GM23248 (cell line): ENCODE results near the gene CNPY2. TPM values are rescaled to one million over a fixed set of nuclear protein-coding genes. Genes with fewer than 3 reads are reported as not detected.

Experiments
- DNase-seq: peaks from one replicate; pipeline ENCODE4 v3.0.0-alpha.2; 2015
- H2AFZ ChIP-seq: fragments of 200-600 bp; sonication (generic); 2 replicates; pipeline ENCODE4 v1.6.1; 2016; ENCODE audit warnings: antibody characterized with exemption
- H3F3A ChIP-seq: fragments of 200-600 bp; sonication (generic); 2 replicates; pipeline ENCODE4 v1.6.1; 2016; ENCODE audit warnings: mild to moderate bottlenecking, antibody characterized with exemption, mixed run types; ENCODE audit not compliant: insufficient read depth
- H3K27ac ChIP-seq: fragments of 200-600 bp; sonication (generic); 2 replicates; pipeline ENCODE4 v1.5.1; 2016; ENCODE audit warnings: mild to moderate bottlenecking
- H3K27me3 ChIP-seq: fragments of 200-600 bp; sonication (generic); replicated peaks from 2 replicates; pipeline ENCODE4 v1.6.1; 2016; ENCODE audit warnings: mild to moderate bottlenecking; ENCODE audit not compliant: insufficient read depth
- H3K36me3 ChIP-seq: fragments of 200-600 bp; sonication (generic); 2 replicates; pipeline ENCODE4 v1.6.1; 2016; ENCODE audit warnings: low read depth, mild to moderate bottlenecking
- H3K4me1 ChIP-seq: fragments of 200-600 bp; sonication (generic); 2 replicates; pipeline ENCODE4 v1.6.1; 2016; ENCODE audit warnings: mild to moderate bottlenecking; ENCODE audit not compliant: insufficient read depth
- H3K4me2 ChIP-seq: fragments of 200-600 bp; sonication (generic); one replicate; pipeline ENCODE4 v1.6.1; 2016; ENCODE audit warnings: mild to moderate bottlenecking; ENCODE audit not compliant: unreplicated experiment
- H3K4me3 ChIP-seq: fragments of 200-600 bp; sonication (generic); 2 replicates; pipeline ENCODE4 v1.5.1; 2016; ENCODE audit warnings: mild to moderate bottlenecking
- H3K79me2 ChIP-seq: fragments of 200-600 bp; sonication (generic); 2 replicates; pipeline ENCODE4 v1.6.1; 2016; ENCODE audit warnings: mild to moderate bottlenecking; ENCODE audit not compliant: insufficient read depth
- H3K9ac ChIP-seq: fragments of 200-600 bp; sonication (generic); 2 replicates; pipeline ENCODE4 v1.6.1; 2016; ENCODE audit warnings: mild to moderate bottlenecking
- H3K9me2 ChIP-seq: fragments of 200-600 bp; sonication (generic); 2 replicates; pipeline ENCODE4 v1.6.1; 2016; ENCODE audit warnings: mixed run types, mild to moderate bottlenecking, moderate library complexity; ENCODE audit not compliant: insufficient read depth
- H3K9me3 ChIP-seq: fragments of 200-600 bp; sonication (generic); one replicate; pipeline ENCODE4 v1.6.1; 2017; ENCODE audit warnings: low read depth
- H4K20me1 ChIP-seq: fragments of 200-600 bp; sonication (generic); 2 replicates; pipeline ENCODE4 v1.6.0; 2016; ENCODE audit not compliant: insufficient read depth
- EZH2 ChIP-seq: fragments of 200-600 bp; sonication (generic); IDR thresholded peaks from 2 replicates; pipeline ENCODE4 v1.6.1; 2018; ENCODE audit warnings: antibody characterized with exemption, mild to moderate bottlenecking; ENCODE audit not compliant: insufficient read depth, poor library complexity, severe bottlenecking
- EZH2phosphoT487 ChIP-seq: fragments of 200-600 bp; sonication (generic); IDR thresholded peaks from 2 replicates; pipeline ENCODE4 v1.6.1; 2018; ENCODE audit warnings: antibody characterized with exemption, moderate library complexity, mild to moderate bottlenecking, low read depth; ENCODE audit not compliant: insufficient read depth
- WGBS, 2 experiments: methylation state at CpG; one replicate each; pipeline ENCODE4 v1.1.6; 2015 to 2017; ENCODE audit warnings: low lambda C conversion rate in 2 of 2, low coverage in 1 of 2; ENCODE audit errors: missing lambda C conversion rate in 2 of 2; 5-methylcytosine and 5-hydroxymethylcytosine counted together
- in situ Hi-C: fragments of 300-500 bp; cut with MboI; formaldehyde crosslinking; loops from 2 replicates; pipeline ENCODE4 v1.15.0; 2020
- polyA plus RNA-seq: library from polyadenylated mRNA; unstranded; fragments of >200 nt; fragmentation: Nextera tagmentation; extraction: Ambion mirVana; gene quantifications from 2 replicates; pipeline ENCODE4 v1.2.1, GENCODE V29; 2016
- total RNA-seq: library from RNA; depleted of rRNA; stranded (reverse); fragments of >200 nt; shearing (Covaris generic); gene quantifications from 2 replicates; pipeline ENCODE4 v1.2.3, GENCODE V29; 2014

CNPY2 gene
- total and polyA plus RNA-seq, 2 experiments from 2014 or later = 97.5 to 248 TPM

- Histone ChIP-seq H3K4me2 (no peak overlapping the region), H2AFZ (no peak overlapping the region), H3K9me3 (no peaks in the 10 kb centered on the region), H3K36me3 (no peaks in the 10 kb centered on the region), H3K4me3 (no peak overlapping the region), H4K20me1 (no peaks in the 10 kb centered on the region), H3K4me1 (peaks cover 8% of the 10 kb centered on the region; the same call in 1 of the 2 replicates), H3K9ac (no peak overlapping the region), H3K27ac (no peak overlapping the region), H3F3A (no peaks in the 10 kb centered on the region), H3K79me2 (no peaks in the 10 kb centered on the region), H3K27me3 (no peaks in the 10 kb centered on the region), H3K9me2 (no peaks in the 10 kb centered on the region)
- TF ChIP-seq EZH2 = no peak
- TF ChIP-seq EZH2phosphoT487 = no peak
- WGBS, 2 experiments = 45 to 52% methylated on average over 2 of the region's 2 CpGs
- in situ Hi-C loops = no loop called here
- peak; percentile 45 for DNase-seq
Observed at GRCh38 chr12:56321027-56321426, 5.2 kb upstream of the CNPY2 start.

- no peak overlapping the region for H2AFZ ChIP-seq
- no peaks in the 10 kb centered on the region for H4K20me1 ChIP-seq
- no peak for DNase-seq
- H3K79me2 ChIP-seq = peaks cover 24% of the 10 kb centered on the region
- in situ Hi-C loops = no loop called here
- TF ChIP-seq EZH2phosphoT487 = no peak
- no peak for TF ChIP-seq EZH2
- no peak overlapping the region for H3K4me3 ChIP-seq
- H3K4me2 ChIP-seq = no peak overlapping the region
- WGBS, 2 experiments = 100% methylated on average over 3 of the region's 3 CpGs
- peaks cover 14% of the 10 kb centered on the region; the same call in 1 of the 2 replicates for H3K4me1 ChIP-seq
- H3K9ac ChIP-seq = no peak overlapping the region
- H3K27me3 ChIP-seq = no peaks in the 10 kb centered on the region
- H3K9me2 ChIP-seq = no peaks in the 10 kb centered on the region
- peaks cover 9% of the 10 kb centered on the region for H3K36me3 ChIP-seq
- no peaks in the 10 kb centered on the region for H3F3A ChIP-seq
- no peaks in the 10 kb centered on the region for H3K9me3 ChIP-seq
- H3K27ac ChIP-seq = no peak overlapping the region
Observed at GRCh38 chr12:56317675-56318074, 1.9 kb upstream of the CNPY2 start.

DNA sequence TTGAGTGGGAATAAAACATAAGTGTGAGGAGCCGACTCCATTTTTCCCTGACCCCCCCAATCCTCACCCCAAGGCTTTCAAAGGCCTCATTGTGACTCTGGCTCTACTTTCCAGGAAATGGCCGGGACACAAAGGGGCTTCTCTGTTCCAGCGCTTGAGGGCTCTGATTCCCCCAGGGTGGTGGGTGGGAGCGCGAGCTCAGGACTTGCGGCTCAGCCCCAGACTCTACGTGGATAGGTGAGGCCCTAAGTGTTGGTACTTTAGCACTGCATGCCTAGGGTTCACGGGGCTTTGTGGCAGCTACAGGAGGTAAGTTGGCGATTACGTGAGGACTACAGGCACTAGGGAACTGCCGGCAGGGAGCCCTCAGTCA lies 553 bp downstream of the CNPY2 start:
- H3K79me2 ChIP-seq = peaks cover 30% of the 10 kb centered on the region
- H3K4me3 ChIP-seq = peak overlapping the region; percentile 88
- H3K27me3 ChIP-seq = no peaks in the 10 kb centered on the region
- TF ChIP-seq EZH2 = no peak
- TF ChIP-seq EZH2phosphoT487 = no peak
- H3K9me2 ChIP-seq = no peaks in the 10 kb centered on the region
- 0 to 1% methylated on average over 11 of the region's 11 CpGs for WGBS, 2 experiments
- H3K4me1 ChIP-seq = peaks cover 14% of the 10 kb centered on the region; the same call in 1 of the 2 replicates
- H3K9ac ChIP-seq = peak overlapping the region; percentile 92
- peak overlapping the region; percentile 87 for H2AFZ ChIP-seq
- H4K20me1 ChIP-seq = no peaks in the 10 kb centered on the region
- DNase-seq = no peak
- H3K9me3 ChIP-seq = no peaks in the 10 kb centered on the region
- H3K4me2 ChIP-seq = peak overlapping the region; percentile 97
- H3F3A ChIP-seq = no peaks in the 10 kb centered on the region; the same call in 1 of the 2 replicates
- H3K36me3 ChIP-seq = peaks cover 23% of the 10 kb centered on the region
- H3K27ac ChIP-seq = peak overlapping the region; percentile 90
- in situ Hi-C loops = no loop called here

DNA sequence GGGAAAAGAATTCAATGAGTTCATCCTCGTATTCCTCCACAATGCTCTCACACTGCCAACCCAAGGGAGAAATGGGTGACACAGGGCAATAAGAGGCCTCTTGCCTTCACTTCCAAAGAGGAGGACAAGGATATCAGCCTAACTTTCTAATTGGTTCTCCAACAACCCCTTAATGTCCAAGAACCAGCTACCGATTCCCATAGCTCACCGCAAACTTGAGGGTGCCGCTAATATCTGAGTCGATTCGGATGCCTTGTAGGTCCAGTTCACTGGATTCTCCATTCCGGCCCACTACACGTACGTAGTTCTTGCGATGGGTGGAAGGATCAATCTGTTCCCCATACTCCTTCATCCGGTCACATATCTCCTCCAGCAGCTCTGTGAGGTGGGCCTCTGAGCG lies 4.8 kb downstream of the CNPY2 start:
- peaks cover 32% of the 10 kb centered on the region for H3K36me3 ChIP-seq
- TF ChIP-seq EZH2phosphoT487 = no peak
- no peak for TF ChIP-seq EZH2
- in situ Hi-C loops = no loop called here
- H3K27me3 ChIP-seq = no peaks in the 10 kb centered on the region
- no peaks in the 10 kb centered on the region; the same call in 1 of the 2 replicates for H3F3A ChIP-seq
- peaks cover 42% of the 10 kb centered on the region for H3K79me2 ChIP-seq
- peaks cover 7% of the 10 kb centered on the region; the same call in 1 of the 2 replicates for H3K4me1 ChIP-seq
- no peak overlapping the region for H3K27ac ChIP-seq
- no peak overlapping the region for H3K9ac ChIP-seq
- no peak overlapping the region for H3K4me3 ChIP-seq
- no peak overlapping the region for H2AFZ ChIP-seq
- WGBS, 2 experiments = 95 to 98% methylated on average over 12 of the region's 12 CpGs
- no peaks in the 10 kb centered on the region for H3K9me3 ChIP-seq
- no peaks in the 10 kb centered on the region for H4K20me1 ChIP-seq
- no peak for DNase-seq
- H3K9me2 ChIP-seq = no peaks in the 10 kb centered on the region
- H3K4me2 ChIP-seq = no peak overlapping the region

DNA sequence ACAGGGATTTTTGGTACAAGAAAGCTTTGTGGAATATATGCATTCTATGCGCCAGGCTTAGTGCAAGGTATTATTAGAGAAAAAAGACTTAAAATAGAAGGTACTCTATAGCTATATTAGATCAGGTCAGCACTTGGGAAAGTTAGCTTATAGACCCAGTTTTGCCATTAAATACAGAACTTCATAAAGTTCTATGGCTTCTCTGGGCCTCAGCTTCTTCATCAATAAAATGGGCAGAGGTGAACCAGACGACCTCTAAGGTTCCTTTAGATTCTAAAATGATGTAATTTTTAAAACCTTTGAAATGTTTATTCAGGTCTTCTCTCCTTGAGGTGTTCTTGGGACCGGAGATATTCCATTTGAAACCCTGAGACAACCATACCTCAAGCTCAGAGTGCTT lies 7.1 kb downstream of the CNPY2 start:
- 92 to 96% methylated on average over 3 of the region's 3 CpGs for WGBS, 2 experiments
- H3F3A ChIP-seq = no peaks in the 10 kb centered on the region; the same call in 1 of the 2 replicates
- H3K4me2 ChIP-seq = no peak overlapping the region
- H3K27ac ChIP-seq = no peak overlapping the region
- no peak overlapping the region for H2AFZ ChIP-seq
- DNase-seq = no peak
- no peaks in the 10 kb centered on the region for H3K27me3 ChIP-seq
- H3K9me2 ChIP-seq = no peaks in the 10 kb centered on the region
- H3K36me3 ChIP-seq = peaks cover 28% of the 10 kb centered on the region
- TF ChIP-seq EZH2 (no peak), EZH2phosphoT487 (no peak)
- H3K79me2 ChIP-seq = peaks cover 23% of the 10 kb centered on the region
- in situ Hi-C loops = no loop called here
- no peaks in the 10 kb centered on the region for H4K20me1 ChIP-seq
- H3K4me1 ChIP-seq = no peaks in the 10 kb centered on the region
- H3K4me3 ChIP-seq = no peak overlapping the region
- no peak overlapping the region for H3K9ac ChIP-seq
- no peaks in the 10 kb centered on the region for H3K9me3 ChIP-seq
